HG02798 (cell line): ENCODE measurements around the gene BCL2L2.
"Not testable (repeated sequence)": the region's sequence is repeated elsewhere in the genome, so short reads cannot be mapped to it uniquely, and the experiment has no call there.

Experiments
- ATAC-seq: cut with Tn5 transposase; IDR thresholded peaks from one replicate; pipeline ENCODE4 v1.9.1; 2021; ENCODE audit warnings: mild to moderate bottlenecking; ENCODE audit not compliant: unreplicated experiment, poor library complexity

Gene BCL2L2, protein sequence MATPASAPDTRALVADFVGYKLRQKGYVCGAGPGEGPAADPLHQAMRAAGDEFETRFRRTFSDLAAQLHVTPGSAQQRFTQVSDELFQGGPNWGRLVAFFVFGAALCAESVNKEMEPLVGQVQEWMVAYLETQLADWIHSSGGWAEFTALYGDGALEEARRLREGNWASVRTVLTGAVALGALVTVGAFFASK

DNA sequence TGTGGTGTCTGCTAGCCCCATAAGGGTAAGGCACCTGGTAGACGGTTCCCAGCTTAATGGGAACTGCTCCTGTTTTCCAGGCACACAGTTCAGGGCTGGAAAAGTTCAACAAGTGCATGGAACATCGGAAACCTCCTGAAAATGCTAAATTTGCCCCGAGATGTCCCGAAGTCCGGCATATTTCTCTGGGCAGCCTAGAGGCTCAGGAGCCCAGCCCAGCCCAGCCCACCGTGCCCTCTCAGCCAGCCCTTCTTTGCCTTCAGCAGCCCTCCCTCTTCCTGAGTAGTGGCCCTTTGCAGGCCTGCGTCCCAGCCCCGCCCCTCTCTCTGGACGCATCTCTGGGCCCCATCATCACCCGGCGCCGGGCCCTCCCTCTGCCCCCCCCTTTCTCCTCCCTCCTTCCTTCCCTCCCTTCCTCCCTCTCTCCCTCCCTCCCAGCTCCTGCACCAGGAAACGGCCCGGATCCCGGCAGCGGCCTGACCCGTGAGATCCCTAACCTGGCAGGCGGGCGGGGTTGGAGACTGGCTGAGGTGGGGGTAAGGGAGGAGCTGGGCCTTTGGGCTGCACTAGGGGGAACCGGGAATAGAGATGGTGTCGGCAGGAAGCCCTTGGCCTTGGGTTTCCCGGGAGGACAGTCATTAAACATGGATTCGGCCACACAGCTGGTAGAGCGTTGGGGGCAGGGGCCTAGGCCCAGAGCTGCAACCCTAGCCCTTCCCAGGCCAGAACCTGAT lies at the start of gene BCL2L2:
TSS of gene BCL2L2 (plus strand) at position 422 of the 734 bp plus-strand sequence. CDS start 935 bp downstream, outside the sequence.
- peak; percentile 18 for ATAC-seq

DNA sequence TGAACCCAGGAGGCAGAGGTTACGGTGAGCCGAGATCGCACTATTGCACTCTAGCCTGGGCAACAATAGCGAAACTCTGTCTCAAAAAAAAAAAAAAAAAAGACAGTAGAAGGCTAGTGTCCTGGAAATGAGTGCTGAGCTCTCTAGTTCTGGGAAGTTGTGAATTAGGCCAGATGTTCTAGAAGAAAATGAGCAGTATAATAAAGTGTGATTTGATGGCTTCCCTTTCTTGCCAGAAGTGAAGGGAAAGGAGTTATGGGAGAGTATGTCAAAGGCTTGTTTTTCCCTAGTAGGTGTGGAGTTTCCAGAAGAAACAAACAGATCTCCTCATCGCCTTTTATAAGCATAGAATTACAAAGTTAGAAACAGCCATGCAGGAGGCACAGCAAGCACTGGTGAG lies 48.4 kb upstream of the BCL2L2 start:
- no peak for ATAC-seq

DNA sequence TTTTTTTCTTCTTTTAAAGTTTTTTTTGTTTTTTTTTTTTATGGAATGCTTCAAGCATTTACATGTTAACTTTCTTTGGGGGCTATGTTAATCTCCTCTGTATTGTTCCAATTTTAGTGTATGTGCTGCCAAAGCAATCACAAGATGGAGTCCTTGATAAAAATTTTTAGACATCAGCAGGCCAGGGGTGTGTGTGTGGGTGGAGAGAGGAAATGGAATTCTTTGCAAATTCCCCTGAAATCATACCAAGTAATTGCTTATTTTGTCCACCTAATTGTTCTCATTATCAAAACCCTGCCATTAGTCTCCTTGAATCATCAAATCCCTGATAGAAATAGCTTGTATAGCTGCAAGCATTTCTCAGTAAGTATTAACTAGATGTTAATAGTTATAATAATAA lies 47.2 kb upstream of the BCL2L2 start:
- no peak for ATAC-seq

DNA sequence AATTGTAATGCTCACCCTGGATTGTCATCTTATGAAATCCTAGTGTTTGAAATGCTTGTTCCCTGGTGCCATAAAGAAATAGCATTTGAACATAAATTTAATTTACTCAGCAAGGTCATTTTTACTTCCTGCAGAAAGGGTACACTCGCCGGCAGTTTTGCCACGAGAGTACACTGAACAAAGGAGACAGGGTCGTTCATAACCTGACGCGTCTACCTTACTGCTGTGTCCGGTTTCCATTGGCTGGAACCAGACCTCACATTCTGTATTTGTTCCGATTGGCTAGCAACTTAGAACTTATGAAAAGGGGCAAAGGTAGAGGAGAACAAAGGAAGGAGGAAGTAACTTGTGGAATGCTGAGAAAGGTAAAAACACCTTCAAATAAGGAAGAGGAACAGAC lies 45.8 kb upstream of the BCL2L2 start:
- ATAC-seq = not testable (repeated sequence)

DNA sequence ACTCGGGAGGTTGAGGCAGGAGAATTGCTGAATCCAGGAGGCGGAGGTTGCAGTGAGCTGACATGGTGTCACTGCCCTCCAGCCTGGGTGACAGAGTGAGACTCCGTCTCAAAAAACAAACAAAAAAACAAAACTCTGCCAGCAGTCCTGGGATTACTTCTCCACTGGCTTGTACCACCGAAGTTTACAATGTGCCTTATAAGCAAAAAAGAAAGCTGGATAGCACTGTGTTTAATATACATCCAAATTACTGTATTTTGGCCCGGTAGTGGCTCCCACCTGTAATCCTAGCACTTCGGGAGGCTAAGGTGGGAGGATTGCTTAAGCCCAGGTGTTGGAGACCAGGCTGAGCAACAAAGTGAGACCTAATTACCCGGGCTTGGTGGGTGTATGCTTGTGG lies 37.4 kb upstream of the BCL2L2 start:
- ATAC-seq = no peak

DNA sequence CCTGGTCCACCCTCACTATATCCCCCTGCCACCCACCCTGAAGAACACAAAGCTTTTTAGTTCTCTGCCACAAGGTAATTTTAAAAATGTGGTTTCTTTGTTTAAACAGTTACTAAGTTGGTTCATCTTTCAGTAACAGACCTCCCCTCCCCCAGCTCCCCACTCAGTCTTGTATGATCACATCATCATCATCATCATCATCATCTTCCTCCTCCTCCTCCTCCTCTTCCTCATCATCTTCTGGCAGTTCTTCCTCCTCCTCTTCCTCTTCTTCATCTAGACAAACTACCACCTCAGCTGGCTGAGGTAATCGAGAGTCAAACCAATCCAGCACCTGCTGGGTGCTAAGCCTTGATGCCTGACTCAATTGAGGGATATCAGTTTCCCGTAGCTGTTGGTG lies 31.2 kb upstream of the BCL2L2 start:
- ATAC-seq = no peak

DNA sequence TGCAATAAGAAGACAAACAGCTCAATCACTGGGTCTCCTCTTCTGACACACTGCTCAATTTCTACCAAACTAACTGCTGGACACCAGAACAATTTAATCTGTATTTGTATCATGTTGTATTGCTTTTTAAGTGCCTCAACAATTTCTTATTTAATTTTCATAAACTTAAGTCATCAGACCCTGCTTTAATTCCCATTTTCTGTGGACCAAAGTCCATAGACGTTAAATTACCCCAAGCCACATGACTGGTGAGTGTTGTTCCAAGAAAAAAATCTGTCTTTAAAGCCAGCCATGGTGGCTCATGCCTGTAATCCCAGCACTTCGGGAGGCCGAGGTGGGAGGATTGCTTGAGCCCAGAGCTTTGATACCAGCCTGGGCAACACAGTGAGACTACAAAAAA lies 29.4 kb upstream of the BCL2L2 start:
- ATAC-seq = no peak

DNA sequence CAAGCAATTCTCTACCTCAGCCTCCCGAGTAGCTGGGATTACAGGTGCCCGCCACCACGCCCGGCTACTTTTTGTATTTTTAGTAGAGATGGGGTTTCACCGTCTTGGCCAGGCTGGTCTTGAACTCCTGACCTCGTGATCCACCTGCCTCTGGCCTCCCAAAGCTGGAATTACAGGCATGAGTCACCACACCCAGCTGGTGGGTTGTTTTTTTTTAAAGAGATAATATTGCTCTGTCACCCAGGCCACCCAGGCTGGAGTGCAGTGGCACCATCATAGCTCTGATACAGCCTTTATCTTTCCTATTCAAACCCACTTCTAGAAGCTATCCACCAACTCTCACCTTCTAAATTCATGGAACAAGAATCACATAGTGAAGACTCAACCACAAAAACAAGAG lies 28.7 kb upstream of the BCL2L2 start:
- not testable (repeated sequence) for ATAC-seq

DNA sequence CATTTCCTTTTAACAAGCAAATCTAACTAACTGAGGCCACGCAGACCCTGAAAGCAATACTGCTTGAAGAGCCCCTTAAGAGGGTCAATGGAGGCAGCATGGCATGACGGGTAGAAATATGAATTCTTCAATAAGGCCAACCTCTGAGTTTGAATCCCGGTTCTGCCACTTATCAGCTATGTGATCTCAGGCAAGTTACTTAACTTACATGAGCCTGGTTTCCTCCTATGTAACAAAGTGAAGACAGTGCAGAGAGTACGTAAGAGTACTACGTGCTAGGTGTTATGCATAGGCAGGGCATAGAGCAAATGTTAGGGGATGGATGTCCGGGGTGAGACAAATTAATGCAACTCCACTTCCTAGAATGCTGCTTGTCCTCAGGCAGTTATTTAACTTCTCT lies 25.4 kb upstream of the BCL2L2 start:
- no peak for ATAC-seq

DNA sequence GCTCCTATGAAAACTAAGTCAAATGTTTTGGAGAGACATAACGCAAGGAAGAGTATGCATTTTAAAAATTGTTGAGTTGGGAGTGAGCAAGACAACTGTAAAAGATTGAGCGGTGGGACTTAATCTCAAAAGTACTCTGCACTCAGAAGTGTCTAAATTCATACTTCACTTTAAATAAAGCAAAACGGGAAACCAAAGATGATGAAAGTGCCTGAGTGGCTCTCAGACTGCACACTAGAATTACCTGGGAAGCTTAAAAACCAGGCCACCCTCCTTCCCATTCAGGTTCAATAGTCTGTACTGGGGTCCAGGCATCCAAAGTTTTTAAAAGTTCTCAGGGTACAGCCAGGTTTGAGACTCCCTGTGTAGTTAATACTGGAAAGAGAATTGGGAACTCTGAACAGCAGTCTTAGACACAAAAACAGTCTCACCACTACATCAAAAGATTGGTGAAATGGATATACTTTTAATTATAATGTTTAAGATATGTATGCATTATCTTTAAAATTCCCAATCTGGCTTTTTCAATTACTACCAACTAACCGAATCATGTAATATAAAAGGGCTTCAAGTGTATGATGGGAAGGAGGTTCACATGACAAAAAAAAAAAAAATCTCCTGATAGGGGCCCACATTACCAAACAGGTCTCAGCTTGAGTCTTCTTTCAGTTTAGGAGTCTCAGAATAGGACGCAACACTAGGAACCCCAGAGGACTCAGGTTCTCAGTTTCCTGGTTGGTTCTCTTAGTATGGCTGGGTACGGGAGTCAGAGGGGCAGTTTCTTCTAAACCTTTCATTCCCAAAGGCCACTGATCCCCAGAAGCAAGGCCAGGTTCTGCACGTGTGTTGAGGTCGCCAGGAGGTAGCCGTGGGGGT lies 21.7 kb upstream of the BCL2L2 start:
- peak; percentile 15 for ATAC-seq

DNA sequence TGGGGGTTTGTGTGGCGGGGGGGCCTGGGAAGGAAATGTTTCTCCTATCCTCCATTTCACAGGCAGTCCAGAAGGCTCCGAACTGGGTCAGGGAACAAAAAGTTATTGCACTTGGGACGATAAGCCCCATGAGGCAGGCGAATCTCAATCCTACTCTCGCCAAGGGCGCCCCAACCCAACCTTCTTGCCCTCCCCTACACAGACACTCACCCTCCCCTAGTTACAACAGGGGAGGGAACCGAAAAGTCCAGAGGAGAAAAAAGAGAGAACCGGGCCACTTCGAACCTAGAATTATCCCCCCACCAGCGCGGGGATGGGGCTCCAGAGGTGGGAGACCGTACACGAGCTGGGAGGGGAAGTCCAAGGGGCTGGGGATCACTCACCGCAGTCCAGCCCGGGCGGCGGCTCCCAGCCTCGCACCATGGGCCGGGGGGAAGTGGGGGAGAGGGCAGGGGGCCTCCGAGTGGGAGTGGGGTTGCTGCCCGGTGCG lies 21.1 kb upstream of the BCL2L2 start:
- ATAC-seq = peak; percentile 22

DNA sequence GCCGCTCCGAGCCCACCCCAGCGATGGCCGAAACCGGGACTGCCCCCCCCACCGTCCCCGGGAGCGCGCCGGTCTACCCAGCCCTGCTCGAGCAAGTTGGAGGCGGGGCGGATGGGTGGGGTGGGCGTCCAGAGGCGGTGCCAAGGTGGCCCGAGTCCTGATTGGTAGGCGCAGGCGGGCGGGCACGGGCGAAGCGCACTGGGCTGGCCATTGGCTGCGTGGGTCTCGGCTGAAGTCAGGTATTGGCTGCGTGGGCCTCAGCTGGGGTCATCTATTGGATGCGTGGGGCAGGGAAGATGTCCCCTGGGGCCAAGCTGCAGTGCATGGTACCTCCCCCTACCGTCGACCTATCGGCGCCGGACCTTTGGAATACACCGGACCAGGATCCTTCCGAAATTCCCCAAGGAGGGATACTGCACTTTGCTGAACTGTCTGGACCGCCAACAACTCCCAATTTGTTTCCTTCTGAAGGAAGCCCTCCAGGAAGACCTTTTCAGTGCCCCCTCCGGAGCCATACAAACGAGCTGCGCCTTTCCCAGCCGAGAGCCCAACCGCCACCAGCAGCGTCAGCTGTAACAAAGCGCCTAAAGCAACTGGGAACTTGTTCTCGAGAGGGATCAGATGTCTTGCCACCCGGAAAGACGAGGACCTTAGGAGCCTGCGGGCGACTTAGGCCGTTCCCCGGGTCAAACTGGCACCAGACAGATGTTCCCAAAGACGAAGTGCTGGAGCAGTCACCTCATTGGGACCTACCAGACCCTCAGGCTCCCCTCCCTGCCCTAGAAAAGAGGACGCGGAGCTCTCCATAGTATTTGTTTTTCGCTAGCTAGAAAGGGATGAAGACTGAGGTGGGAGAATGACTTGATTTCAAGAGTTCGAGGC lies 20.4 kb upstream of the BCL2L2 start, which contains the start of gene HOMEZ:
TSS of gene HOMEZ (minus strand) at position 113 of the 882 bp plus-strand sequence. CDS start 180 bp downstream, outside the sequence.
- ATAC-seq = peak; percentile 97

DNA sequence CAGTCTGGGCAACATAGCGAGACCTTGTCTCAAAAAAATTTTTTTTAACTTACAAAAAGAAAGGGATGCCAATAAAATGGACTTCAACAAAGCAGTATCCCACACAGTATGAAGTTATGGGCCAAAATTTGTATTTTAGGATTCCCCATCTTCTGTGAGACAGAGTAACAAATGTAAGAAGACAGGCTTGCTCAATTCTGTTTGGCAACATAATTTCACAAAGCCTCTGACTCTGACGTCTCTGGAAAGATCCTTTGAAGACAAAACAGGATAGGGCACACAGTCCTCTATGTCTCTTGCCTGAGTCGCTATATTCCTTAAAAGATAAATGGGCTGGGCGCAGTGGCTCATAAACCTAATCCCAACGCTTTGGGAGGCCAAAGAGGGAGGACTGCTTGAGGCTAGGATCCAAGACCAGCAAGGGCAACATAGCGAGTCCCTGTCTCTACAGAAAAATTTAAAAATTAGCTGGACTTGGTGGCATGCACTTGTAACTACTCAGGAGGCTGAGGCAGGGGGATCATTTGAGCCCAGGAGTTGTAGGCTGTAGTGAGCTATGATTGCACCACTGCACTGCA lies 19.6 kb upstream of the BCL2L2 start:
- ATAC-seq = no peak

DNA sequence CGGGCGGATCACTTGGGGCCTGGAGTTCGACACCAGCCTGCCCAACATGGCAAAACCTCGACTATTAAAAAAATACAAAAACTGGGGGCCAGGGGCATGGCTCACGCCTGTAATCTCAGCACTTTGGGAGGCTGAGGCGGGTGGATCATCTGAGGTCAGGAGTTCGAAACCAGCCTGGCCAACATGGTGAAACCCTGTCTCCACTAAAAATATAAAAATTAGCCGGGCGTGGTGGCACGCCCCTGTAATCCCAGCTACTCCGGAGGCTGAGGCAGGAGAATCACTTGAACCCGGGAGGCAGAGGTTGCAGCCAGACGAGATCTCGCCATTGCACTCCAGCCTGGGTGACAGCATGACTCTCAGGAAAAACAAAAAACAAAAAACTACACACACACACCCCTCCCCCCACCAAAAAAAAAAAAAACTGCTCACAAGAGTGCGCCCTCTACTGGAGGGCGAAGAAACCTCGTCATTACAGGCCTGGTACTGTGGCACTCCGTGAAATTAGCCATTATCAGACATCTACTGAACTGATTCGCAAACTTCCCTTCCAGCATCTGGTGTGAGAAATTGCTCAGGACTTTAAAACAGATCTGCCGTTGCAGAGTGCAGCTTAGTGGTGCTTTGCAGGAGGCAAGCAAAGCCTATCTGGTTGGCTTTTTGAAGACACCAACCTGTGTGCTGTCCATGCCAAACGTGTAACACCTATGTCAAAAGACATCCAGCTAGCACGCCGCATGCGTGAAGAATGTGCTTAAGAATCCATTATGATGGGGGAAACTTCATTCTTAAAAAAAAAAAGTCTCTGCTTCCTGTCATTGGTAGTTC lies 11.7 kb upstream of the BCL2L2 start:
- ATAC-seq = peak; percentile 43

DNA sequence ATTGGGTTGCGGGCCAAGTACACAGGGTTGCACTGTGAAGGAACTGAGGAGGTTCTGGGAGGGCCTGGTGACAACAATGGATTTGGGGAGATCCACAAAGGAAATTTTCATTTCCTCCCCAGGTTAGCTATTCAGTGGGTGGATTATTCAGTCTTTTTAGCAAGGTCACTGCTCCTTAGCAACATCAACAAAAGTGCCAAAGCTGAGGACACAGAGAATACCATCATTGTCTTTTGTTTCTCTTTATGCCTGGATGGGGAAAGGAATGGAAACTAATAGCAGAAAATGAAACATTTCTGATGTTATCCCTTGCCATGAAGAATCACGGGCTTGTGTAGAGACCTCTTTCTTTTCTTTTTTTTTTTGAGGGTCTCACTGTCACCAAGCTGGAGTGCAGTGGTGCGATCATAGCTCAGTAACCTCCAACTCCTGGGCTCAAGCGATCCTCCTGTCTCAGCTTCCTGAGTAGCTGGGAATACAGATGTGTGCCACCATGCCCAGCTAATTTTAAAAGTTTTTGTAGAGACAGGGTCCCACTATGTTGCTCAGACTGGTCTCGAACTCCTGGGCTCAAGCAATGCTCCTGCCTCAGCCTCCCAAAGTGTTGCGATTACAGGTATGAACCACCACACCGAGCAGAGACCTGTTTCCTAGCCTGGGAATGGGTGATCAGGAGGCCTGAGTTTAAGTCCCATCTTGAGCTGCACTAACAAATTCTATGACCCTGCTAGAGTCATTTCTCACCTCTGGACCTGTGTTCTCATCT lies 10.4 kb upstream of the BCL2L2 start:
- ATAC-seq = no peak

DNA sequence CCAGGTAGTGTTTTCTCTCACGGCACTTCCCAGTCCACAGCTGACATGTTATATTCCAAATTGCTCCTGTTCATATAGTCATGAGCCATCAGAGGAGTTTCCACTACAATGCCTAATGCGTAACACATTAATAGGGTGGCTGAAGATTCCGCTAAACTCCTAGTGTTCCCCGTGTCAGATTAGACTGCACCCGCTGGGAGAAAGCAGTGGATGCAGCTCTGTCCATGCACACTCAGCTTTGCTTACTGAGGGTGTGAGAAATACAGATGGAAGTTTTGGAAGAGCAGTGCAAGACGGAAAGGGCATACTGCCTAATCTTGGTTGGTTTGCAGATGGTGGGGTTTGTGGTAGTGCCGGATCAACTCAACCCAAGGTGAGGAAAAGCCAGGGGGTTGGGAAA lies 9.5 kb upstream of the BCL2L2 start:
- no peak for ATAC-seq

DNA sequence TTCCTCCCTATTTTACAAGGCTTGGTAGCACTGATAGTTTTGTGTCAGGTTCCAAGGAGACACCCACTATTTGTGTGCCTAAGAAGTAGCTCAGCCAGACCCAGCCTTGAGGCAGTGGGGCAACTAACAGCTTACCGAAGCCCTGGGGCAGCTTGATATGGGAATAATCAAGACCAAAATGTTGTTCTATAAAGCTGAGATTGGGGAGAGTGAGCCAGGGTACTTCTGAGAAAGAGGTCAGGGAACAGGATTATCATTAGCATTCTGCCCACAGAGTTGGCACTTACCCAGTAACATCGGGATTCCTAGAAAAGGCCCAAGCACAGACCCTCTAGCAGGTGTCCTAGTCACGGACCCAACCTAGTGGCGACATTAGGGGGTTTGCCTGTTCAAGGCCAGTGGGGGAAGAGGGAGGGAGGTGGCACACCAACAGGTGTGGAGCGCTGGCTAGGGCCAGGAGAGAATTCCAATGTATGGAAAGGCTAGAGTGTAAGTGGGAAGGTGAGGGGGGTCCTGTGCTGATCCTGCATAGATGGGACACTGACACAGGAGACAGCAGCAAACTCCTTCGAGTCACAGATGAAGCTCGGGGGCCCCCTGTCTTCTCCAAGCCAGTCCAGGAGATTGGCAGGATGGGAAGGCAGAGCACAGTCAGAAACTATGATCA lies 8.9 kb upstream of the BCL2L2 start:
- ATAC-seq = no peak
